Muscle of back (tissue), 11 donors: ENCODE data around the gene GRM8. TPM values are rescaled to one million over a fixed set of nuclear protein-coding genes. Genes with fewer than 3 reads are reported as not detected.

Experiments used
- DNase-seq, 3 donors: peaks; one replicate each; pipeline versions ENCODE4 v3.0.0 to v3.0.0-alpha.2; 2013
- polyA plus RNA-seq, 10 donors: library from polyadenylated mRNA; unstranded; fragments of 120-200 nt; gene quantifications; one replicate each; pipeline ENCODE4 v1.2.1, GENCODE V29; 2013; ENCODE audit not compliant: insufficient read length in 10 of 10

Gene GRM8
- polyA plus RNA-seq, 10 donors: 0.11 to 0.57 (median 0.30) TPM; not detected in 5

DNA sequence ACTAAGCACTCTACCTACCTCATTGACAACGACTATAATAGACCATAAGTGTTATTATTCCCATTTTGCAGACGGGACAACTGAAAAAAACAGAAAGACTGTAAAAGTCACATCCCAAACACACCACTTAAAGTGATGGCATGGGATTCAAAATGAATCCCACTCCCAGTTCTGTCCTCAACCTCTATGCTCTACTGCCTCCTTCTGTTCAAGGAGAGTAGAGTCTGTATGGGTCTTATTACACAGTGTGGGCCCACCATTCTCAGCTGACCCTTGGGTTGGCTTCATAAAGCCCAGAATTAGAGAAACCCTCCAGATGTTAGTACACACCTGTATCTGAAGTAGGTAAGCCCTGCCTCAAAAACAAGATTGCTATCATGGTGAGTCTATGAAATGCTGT, 102.2 kb downstream of the GRM8 start:
- DNase-seq: no peak

DNA sequence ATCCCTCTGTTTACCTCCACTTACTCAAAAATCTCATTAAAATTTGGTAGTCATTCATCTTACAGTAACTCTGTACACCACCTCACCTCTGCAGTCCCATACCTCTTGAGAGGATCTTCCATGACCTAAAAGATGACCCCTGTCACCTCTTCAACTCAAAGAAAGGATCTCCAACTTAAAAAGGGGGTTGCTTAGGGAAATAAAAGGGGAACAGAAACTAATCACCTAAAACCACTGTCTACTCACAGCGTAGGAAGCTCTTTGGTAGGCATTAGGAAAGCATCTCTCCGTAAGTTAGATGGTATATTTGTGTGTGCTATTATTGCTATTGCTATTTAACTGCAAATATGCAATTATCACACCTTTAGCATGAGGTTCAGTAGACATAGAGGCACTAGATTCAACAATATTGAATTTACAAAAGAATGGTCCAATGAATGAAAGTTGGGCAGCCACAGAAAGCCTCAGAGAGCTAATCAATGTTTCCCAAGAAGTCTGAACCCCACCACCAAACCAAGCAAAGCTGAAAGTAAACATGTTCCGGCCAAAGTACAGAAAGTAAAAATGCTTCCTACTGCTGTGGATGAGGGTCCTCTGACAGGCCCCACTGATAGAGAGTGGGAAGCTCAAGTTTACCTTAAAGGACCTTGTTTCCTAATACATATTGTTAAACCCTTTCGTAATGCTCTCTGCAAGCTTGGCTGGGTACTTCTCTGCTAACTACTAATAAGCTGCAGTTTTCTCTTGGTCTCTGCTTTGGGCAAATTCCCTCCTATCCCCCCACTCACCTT, 105.8 kb downstream of the GRM8 start:
- DNase-seq: no peak

DNA sequence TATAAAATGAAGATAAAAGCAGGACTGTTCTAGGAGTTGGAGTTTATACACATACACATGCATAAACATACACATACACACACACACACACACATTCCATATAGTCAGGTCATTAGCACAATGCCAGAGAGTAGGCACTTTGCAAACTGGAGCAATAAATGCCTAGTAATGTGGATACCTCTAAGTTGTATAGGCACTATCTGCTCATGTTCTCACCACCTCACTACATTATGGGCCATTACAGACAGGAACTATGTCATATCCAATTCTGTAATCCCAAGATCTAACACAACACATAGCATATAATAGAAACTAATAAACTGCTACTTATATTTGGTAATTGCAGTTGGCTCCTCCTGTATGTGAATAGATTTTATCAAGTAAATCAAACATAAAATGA, 115.6 kb downstream of the GRM8 start:
- DNase-seq: no peak

DNA sequence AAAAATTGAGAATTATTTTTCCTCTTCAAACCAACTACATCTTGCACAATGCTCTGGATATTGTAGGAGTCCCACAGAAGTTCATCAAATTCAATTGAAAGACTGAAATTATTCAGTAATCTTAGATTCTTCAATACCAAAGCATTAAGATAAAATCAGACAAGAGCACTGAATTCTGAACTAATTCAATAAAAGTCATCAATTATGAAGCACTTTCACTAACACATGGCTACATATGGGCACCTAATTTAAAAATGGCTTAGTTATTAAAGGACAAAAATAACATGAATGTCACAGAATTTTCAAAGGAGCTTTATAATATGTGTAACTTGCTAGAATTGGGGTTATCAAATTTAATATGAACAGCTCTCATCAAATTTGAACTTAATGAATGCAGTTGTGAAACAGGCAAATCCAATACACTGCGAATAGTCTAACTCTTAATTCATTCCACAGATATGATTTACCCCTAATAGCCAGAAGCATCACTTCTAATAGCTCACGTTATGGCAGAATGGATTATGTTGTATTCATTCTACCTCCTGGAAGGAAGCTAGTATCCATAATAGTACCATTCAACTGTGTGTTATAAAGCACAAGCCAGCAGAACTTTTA, 116.8 kb downstream of the GRM8 start:
- no peak for DNase-seq

DNA sequence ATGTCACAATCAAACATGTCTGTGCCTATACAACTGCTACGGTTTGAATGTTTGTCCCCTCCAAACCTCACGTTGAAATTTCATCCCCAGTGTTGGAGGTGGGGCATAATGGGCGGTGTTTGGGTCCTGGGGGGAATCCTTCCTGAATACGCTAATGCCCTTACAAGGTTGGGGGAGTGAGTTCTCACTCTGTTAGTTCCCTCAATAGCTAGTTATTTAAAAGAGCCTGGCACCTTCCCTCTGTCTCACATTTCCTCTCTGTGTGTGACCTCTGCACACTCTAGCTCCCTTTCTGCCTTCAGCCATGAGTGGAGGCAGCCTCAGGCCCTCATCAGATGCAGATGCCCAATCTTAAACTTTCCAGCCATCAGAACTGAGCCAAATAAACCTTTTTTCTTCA, 129.5 kb downstream of the GRM8 start:
- no peak for DNase-seq

DNA sequence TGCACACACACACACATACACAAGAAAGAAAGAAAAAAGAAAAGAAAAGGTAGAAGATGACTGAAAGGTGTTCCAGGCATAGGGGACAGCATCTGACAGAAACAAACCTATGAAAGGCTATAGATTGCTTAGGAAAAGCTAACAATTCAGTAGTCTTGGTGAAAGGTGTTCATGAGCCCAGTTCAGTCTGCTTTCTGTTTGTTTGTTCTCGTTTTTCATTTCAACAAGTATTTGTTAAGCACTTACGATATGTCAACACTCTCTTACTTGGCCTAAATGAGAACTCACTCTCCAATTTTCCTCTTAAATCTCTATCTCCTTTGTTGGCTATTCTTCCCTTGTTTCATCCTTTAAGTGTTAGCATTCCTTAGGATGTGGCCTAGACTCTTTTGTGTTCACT, 133.2 kb downstream of the GRM8 start:
- no peak for DNase-seq

DNA sequence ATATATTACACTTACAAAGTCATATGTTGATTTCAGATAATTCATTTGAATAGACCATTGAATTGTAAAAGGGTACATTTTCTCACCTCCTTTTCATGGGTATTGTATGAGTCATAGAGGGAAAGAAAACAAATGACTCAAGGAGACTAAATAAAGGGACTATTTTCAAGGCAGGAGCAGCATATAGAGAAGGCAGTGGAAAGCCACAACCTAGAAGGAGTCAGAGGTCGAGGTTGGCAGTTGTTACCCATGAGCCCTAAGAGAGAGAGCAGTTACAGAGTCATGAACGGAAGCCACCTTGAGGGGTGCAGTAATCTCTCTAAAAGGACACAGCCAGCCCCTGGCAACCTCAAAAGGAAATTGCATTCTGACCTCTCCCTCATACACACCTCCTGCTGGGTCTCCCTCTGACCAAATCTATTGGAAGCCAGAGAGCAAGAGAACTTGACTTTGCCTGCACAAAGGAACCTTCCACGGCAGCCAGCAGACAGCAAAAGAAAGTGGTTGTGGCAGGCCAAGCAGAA, 137.9 kb downstream of the GRM8 start:
- no peak for DNase-seq

DNA sequence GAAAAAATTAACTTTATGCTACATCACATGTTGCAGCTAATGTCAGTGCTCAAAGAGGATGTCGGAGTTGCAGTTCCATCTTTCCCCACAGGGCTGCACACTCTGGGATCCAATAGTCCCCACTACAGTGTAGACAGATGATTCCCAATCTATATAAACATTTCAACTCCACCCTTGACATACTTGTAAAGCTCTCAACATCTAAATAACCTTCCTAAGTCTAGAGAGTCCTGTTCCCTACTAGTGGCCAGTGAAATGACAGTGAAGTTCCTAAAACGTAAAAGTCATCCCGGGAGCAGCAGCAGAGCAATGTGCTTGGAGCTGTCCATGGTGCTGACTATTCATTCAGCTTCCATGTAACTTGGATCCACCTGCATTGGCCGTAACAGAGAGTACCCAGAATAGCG, 145.1 kb downstream of the GRM8 start:
- DNase-seq: peak; percentile 31 to 76 (median 69)

DNA sequence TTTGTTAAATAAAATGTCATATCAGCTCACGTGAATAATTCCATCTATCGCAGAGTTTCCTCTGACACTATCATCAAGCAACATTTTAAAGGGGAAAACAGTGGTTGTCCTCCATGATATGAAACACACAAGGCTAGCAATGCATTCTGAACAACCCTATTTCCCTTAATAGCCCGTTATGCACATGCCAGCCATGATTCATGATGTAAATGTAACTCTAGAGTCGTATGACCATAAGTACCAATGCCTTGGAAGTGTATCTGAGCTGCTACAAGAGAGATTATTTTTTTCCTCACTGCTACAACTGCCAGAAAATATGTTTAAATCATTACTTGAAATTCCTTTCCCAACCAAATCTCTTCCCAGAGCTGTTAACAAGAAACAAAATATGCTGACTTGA, 159.4 kb downstream of the GRM8 start:
- no peak for DNase-seq

DNA sequence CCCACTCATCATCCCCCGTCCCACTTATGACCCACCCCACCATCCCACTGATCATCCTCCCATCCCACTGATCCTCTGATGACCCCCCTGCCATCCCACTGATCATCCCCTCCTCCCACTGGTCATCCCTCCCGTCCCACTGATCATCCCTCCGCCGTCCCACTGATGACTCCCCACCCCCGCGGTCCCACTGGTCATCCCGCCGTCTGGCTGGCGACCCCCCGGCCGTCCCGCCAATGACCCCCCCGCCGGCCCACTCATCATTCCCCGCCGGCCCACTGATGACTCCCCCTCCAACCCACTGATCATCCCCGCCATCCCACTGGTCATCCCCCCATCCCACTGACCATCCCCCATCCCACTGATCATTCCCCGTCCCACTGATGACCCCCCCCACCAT, 161.1 kb downstream of the GRM8 start:
- DNase-seq: no peak

DNA sequence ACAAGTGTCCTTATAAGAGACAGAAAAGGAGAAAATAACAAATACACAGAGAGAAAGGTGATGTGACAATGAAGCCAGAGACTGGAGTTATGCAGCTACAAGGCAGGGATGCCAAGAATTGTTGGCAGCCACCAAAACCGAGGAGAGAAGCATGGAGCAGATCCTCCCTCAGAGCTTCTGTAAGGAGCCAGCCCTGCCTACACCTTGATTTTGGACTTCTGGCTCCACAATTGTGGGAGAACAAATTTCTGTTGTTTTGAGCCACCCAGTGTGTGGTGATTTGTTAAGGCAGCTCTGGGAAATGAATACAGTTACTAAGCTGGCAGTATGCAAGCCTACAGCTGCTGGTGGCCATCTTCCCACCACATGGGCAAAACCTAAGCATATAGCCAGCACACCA, 163.6 kb downstream of the GRM8 start:
- no peak for DNase-seq

DNA sequence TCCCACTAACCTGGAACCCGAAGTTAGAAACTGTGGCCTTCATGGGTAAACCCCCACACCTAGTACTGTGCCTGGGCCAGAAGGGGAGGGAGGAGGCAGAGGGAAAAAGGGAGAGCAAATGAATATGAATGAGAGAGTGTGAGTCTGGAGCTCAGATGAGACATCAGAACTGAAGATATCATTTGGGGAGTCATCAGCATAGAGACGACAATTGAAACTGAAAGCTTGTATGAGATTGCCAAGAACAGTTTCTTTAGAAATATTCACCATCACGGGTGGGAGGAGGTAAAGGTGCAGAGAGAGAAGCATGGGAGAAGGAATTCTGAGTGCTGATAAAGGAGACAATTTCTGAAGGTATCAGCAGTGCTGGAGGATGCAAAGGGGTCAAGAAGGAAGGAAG, 171.2 kb downstream of the GRM8 start:
- DNase-seq: no peak

DNA sequence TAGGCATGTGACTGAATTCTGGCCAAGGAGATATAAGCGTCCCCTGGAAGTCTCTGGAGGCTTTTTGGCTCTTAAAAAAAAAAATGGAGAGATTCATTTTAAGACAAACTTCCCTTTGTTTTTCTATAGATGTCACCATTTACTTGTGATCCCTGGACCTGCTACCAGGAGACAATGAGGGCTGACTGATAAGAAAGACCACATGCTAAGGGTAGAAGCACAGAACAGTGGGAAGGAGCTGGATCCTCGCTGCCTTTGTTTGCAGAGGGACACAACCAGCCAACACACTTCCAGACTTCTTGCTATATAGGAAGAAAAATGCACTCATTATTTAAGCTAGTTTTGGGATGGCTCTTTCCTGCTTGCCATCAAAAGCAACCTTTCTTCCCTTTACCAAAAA, 172.2 kb downstream of the GRM8 start:
- no peak for DNase-seq

DNA sequence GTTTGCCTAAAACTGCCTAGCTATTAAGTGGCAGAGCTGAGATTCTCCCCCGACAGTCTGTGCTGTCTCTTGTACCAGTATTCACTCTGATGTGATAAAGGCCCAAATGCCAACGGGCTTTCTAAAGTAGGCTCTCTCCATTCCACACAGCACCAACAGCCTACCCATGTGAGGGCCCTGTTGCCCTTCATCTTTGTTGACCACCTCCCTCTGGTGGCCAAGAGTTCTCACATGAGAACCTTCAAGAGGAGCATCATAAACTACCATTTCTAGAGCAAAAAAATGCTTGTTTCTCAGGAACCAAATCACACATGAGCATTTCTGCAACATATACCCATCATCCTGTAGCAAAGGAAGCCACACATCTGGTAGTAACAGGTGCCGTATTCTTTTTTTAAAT, 185.8 kb downstream of the GRM8 start:
- no peak for DNase-seq

DNA sequence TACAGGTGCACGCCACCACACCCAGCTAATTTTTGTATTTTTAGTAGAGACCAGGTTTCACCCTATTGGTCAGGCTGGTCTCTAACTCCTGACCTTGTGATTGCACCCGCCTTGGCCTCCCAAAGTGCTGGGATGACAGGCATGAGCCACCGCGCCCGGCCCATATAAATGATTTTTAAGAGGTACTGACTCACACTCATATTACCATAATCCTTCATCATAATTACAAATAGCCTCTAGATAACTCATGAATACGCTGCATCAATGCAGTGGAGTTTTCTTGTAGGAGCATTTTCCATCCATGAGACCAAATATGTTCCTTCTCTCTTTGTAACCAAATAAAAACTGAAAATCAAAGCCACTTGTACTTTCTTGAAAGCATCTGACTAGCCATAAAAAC, 193.3 kb downstream of the GRM8 start:
- no peak for DNase-seq

DNA sequence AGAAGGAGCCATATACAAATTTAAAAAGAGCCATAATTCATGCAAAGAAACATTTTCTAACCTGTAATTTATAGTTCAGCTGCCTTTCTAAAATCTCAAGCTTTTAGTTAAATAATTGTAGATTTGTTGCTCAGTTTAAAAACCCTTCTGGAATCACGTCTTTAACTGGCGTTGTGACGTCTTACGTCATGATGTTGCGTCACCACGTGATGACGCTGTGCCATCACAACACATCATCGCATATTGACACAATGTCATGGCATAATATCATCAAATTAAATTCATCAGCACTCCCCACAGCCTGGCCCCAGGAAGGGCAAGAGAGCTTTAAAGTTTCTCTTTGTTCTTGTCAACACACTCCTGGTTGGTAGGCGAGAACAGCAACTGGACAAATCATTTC, 194.8 kb downstream of the GRM8 start:
- no peak for DNase-seq

DNA sequence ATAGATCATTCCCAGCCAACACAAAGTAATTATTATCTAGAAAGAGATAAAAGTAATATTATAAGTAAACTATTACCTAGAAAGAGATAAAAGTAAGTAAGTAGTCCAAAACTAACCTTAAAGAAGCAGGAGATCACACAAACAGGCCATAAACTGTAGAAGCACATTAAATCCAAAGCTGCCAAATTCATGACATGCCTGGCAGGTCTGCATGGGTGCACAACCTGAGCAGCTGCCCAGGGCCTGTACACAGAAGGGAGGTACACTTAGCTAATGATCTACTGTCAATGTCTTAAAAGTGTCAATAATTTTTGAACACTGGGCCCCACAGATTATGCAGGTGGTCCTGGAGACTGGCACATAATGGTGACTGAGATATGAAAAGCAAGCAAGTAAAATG, 196.5 kb downstream of the GRM8 start:
- DNase-seq: no peak

DNA sequence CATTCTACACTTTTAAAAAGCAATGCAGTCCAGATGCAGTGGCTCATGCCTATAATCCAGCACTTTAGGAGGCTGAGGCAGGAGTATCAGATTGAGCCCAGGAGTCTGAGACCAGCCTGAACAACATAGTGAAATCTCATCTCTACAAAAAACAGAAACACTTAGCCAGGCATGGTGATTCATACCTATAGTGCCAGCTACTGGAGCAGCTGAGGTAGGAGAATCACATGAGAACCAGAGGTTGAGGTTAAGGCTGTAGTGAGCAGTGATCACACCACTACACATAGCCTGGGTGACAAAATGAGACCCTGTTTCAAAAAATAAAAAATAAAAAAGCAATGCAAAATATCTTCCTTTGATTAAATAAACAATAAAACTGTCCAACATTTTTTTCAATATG, 205.2 kb downstream of the GRM8 start:
- DNase-seq: no peak

DNA sequence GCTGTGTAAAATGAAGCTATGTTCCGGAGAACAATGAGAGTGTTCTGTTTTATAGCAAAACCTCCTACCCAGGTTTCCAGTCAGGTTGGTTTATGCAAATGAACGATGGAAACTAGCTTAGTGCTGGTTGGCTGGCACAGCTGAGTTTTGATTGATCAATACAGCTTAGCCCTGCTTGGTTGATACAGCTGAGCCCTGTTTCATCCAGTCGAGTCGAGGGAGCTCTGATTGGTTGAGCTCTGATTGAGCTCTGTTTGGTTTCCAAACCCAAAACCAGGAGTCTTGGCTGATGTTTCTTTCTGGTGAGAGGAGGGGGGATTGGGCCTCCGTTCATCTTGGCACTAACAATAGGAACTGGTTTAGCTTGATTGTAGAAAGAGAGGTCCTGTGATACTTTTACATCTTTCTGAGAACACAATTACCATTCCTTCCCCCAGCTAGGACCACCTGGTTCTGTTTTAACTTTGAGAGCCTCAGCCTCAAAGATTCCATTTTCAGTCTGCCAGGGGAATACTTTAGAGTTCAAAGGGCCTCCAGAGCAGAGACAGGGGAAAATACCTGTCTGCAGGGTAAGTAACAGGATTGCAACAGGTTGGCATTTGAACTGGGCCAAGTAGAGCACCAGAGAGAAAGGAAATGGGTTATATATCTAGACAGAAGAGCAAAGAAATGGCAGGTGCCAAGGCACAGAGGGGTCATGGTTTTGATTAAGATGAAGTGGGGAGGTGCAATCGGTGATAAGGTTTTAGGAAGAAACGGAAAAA, 210.9 kb downstream of the GRM8 start:
- no peak for DNase-seq

DNA sequence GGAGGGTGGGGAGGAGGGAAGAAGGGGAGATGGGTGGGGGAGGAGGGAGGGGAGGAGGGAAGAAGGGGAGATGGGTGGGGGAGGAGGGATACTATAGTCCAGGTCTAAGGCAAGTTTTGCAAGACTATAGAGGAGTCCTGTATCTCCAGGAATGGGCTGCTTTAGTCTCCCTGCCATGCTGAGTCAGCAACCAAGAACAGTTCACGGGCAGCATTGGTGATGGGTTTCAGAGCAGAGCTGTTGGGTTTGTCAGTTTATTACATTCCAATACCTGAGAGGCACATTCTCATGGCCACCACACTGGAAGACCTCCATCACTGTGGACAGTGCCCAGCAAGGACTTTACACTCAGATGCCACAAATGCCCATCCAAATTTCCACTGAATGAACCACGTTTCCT, 212.7 kb downstream of the GRM8 start:
- DNase-seq: no peak

DNA sequence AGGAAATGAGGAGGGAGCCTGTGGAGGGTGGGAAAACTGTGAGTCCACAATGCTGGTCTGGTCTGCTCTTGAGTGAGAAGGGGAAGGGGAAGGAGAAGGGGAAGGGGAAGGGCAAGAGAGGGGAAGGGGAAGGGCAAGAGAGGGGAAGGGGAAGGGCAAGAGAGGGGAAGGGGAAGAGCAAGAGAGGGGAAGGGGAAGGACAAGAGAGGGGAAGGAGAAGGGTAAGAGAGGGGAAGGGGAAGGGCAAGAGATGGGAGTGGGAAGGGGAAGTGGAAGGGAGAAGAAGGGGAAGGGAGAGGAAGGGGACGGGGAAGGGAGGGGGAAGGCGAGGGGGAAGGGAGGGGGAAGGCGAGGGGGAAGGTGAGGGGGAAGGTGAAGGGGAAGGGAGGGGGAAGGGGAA, 213.2 kb downstream of the GRM8 start:
- no peak for DNase-seq

DNA sequence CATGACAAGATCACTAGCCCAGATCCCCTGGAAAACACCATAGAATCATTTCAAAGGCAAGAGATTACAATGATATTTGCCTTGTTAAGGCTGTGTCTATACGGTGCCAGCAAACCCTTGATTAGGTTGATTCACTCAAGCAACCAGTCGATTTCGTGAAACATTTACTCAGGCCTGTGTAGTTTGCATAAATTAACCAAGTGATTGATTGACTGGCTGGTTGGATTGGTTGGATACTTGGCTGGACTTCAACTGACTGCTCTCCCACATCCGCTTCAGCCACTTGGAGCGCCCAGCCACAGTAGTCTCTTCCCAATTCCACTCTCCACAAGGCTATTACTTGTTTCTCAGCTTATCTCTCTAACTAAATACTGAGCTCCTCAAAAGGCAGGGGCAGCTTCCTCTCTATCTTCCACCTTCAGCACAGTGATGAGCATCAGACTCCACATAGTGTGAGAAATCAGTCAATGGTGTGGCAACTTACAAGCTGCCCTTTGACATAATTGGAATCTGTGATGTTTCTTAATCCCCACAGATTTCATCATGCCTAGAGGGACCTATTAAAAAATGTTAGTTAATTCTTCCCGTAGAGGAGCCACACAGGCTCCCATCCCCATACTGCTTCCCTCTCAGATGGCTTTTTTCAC, 217.4 kb downstream of the GRM8 start:
- no peak for DNase-seq
